ENCODE data around the gene HSPB9.

The HSPB9 gene

GRCh38 chr17:42098730-42099399 is 23.7 kb upstream of the HSPB9 start:
- DNase-seq (ENCODE audit: insufficient read length, low spot score) (no peak), FAIRE-seq (no peak)

GRCh38 chr17:42101513-42102292 is 20.9 kb upstream of the HSPB9 start:
- DNase-seq (ENCODE audit: insufficient read length, low spot score) = peak; percentile 75
- FAIRE-seq = no peak

GRCh38 chr17:42103221-42103954 is 19.2 kb upstream of the HSPB9 start:
- DNase-seq (ENCODE audit: insufficient read length, low spot score) = no peak
- no peak for FAIRE-seq

- DNase-seq (ENCODE audit: insufficient read length, low spot score) (no peak), FAIRE-seq (no peak)
These were observed 18.3 kb upstream of the HSPB9 start for GRCh38 chr17:42104264-42104663.

- FAIRE-seq = no peak
These were observed 16.6 kb upstream of the HSPB9 start for GRCh38 chr17:42106009-42106408.

GRCh38 chr17:42107124-42107523 is 15.5 kb upstream of the HSPB9 start:
- DNase-seq (ENCODE audit: insufficient read length, low spot score) = no peak
- FAIRE-seq = no peak

More at GRCh38 chr17:42106009-42106408, 16.6 kb upstream of the HSPB9 start:
- DNase-seq (ENCODE audit: insufficient read length, low spot score) = no peak

GRCh38 chr17:42107597-42108576 is 14.7 kb upstream of the HSPB9 start:
- peak; percentile 96 for DNase-seq (ENCODE audit: insufficient read length, low spot score)
- peak; percentile 97 for FAIRE-seq

GRCh38 chr17:42109086-42109485 is 13.5 kb upstream of the HSPB9 start:
- DNase-seq (ENCODE audit: insufficient read length, low spot score) = no peak
- FAIRE-seq = no peak

- DNase-seq (ENCODE audit: insufficient read length, low spot score) (no peak), FAIRE-seq (no peak)
These were observed 12.0 kb upstream of the HSPB9 start for GRCh38 chr17:42110301-42111264.

- no peak for FAIRE-seq
- DNase-seq (ENCODE audit: insufficient read length, low spot score) = no peak
These were observed 11.4 kb upstream of the HSPB9 start for GRCh38 chr17:42111265-42111636.

GRCh38 chr17:42111871-42112551 is 10.6 kb upstream of the HSPB9 start:
- peak; percentile 79 for FAIRE-seq
- no peak for DNase-seq (ENCODE audit: insufficient read length, low spot score)

- DNase-seq (ENCODE audit: insufficient read length, low spot score) (peak; percentile 95), FAIRE-seq (peak; percentile 100)
These were observed 9.9 kb upstream of the HSPB9 start, which contains the start of gene DHX58 for GRCh38 chr17:42112552-42113176. DHX58 (minus strand) TSS chr17:42112714; CDS start chr17:42111892, 822 bp downstream.

- FAIRE-seq (no peak), DNase-seq (ENCODE audit: insufficient read length, low spot score) (no peak)
These were observed 9.1 kb upstream of the HSPB9 start for GRCh38 chr17:42113293-42114069.

- FAIRE-seq (no peak), DNase-seq (ENCODE audit: insufficient read length, low spot score) (no peak)
These were observed 8.5 kb upstream of the HSPB9 start for GRCh38 chr17:42114118-42114517.

GRCh38 chr17:42116705-42117396 is 5.8 kb upstream of the HSPB9 start:
- DNase-seq (ENCODE audit: insufficient read length, low spot score) = peak; percentile 64
- FAIRE-seq = peak; percentile 95

GRCh38 chr17:42117397-42118125 is 5.0 kb upstream of the HSPB9 start:
- DNase-seq (ENCODE audit: insufficient read length, low spot score) (no peak), FAIRE-seq (no peak)

All from GM19239 (cell line).